Stimulated activated effector memory CD8-positive, alpha-beta T cell treated with anti-CD3 and anti-CD28 coated beads, Interleukin-12 subunit alpha, Interleukin-12 subunit beta, amount 100 ng/mL, for 72 hours (primary cell): ENCODE results near the gene LRRC73.
"Not testable (repeated sequence)": the region's sequence is repeated elsewhere in the genome, so short reads cannot be mapped to it uniquely, and the experiment has no call there.

ENCODE experiments used
- ATAC-seq: fragments of 150-1000 bp; cut with Tn5 transposase; 2 replicates; pipeline ENCODE4 v1.10.0; 2021
- DNase-seq, 2 donors: peaks; one replicate each; pipeline ENCODE4 v3.0.0; 2021 to 2022; ENCODE audit warnings: low spot score in 2 of 2
- H3K27ac Mint-ChIP-seq: one replicate; pipeline ENCODE4 v1.8.0; 2022; ENCODE audit warnings: mild to moderate bottlenecking, mixed read lengths
- H3K36me3 Mint-ChIP-seq: one replicate; pipeline ENCODE4 v1.8.0; 2022; ENCODE audit warnings: mild to moderate bottlenecking, mixed read lengths
- H3K4me1 Mint-ChIP-seq: one replicate; pipeline ENCODE4 v1.8.0; 2022; ENCODE audit warnings: mixed read lengths
- H3K4me3 Mint-ChIP-seq: one replicate; pipeline ENCODE4 v1.8.0; 2022; ENCODE audit warnings: mild to moderate bottlenecking, mixed read lengths
- H3K9me3 Mint-ChIP-seq: one replicate; pipeline ENCODE4 v1.8.0; 2022; ENCODE audit warnings: mixed read lengths

LRRC73 gene

DNA sequence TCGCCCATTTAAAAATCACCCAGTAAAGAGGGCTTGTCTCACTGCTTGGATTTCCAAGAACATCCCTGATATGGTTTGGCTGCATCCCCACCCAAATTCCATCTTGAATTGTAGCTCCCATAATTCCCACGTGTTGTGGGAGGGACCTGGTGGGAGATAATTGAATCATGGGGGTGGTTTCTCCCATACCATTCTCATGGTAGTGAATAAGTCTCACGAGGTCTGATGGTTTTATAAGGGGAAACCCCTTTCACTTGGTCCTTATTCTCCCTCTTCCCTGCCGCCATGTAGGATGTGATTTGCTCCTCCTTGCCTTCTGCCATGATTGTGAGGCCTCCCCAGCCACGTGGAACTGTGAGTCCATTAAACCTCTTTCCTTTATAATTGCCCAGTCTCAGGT is 42.9 kb downstream of the LRRC73 start:
- H3K36me3 Mint-ChIP-seq, H3K4me3 Mint-ChIP-seq, H3K27ac Mint-ChIP-seq, H3K9me3 Mint-ChIP-seq, ATAC-seq, H3K4me1 Mint-ChIP-seq, DNase-seq: not testable (repeated sequence)

DNA sequence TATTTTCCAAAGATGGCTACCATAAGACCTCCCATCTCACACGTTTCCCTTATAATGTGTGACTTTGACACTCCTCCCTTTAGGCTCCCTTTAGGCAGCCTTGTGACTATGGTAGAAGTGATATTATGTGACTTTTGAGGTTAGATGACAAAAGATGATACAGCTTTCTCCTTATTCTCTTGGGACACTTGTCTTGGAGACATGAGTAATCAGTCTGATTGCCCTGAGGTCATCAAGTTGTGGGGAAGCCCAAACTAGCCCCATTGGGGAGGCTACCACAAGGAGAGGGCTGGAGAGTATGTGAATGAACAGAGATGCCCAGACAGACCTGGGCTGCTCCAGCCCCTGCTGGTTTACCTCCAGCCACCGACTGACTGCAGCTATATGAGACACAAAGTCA is 44.2 kb downstream of the LRRC73 start:
- peak; percentile 60 for ATAC-seq
- no peak overlapping the region for H3K4me3 Mint-ChIP-seq

DNA sequence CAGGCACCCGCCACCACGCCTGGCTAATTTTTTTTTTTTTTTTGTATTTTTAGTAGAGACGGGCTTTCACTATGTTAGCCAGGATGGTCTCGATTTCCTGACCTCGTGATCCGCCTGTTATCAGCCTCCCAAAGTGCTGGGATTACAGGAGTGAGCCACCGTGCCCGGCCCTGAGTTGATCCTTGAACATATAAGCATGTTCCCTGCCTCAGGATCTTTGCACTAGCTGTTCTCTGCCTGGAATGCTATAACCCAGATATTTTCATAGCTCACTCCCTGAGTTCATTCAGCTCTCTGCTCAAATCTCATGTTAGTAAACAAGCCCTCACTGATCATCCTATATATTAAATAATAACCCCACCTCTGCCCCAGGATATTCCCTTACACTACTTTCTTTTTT is 45.8 kb downstream of the LRRC73 start:
- no peaks in the 10 kb centered on the region for H3K9me3 Mint-ChIP-seq

More for the DNA sequence above, 44.2 kb downstream of the LRRC73 start:
- H3K27ac Mint-ChIP-seq = no peak overlapping the region
- no peak for DNase-seq
- H3K36me3 Mint-ChIP-seq = no peaks in the 10 kb centered on the region
- no peaks in the 10 kb centered on the region for H3K9me3 Mint-ChIP-seq
- H3K4me1 Mint-ChIP-seq = no peaks in the 10 kb centered on the region

DNA sequence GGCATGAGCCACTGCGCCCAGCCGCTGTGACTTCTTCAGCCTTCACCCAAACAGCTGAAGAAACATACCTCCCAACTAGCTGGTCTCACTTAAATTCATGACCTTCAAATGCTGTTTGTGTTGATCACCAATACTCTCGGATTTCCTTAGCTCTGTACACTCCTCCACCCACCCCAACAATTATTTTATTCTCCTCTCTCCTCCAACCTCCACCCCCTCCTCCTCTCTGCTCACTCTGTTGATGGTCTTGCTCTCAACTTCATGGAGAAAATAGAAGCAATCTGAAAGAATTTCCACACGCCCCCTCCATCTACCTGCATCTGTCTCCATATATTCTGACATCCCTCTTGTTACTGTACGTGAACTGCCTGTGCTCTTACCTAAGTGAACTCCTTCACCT is 48.2 kb downstream of the LRRC73 start:
- no peak for DNase-seq
- Mint-ChIP-seq H3K9me3 (no peaks in the 10 kb centered on the region), H3K4me3 (no peak overlapping the region), H3K36me3 (no peaks in the 10 kb centered on the region), H3K4me1 (peaks cover 1% of the 10 kb centered on the region), H3K27ac (no peak overlapping the region)
- no peak for ATAC-seq

More for the DNA sequence above, 45.8 kb downstream of the LRRC73 start:
- Mint-ChIP-seq H3K27ac (no peak overlapping the region), H3K36me3 (no peaks in the 10 kb centered on the region), H3K4me1 (no peaks in the 10 kb centered on the region), H3K4me3 (no peak overlapping the region)
- DNase-seq = no peak
- no peak for ATAC-seq

DNA sequence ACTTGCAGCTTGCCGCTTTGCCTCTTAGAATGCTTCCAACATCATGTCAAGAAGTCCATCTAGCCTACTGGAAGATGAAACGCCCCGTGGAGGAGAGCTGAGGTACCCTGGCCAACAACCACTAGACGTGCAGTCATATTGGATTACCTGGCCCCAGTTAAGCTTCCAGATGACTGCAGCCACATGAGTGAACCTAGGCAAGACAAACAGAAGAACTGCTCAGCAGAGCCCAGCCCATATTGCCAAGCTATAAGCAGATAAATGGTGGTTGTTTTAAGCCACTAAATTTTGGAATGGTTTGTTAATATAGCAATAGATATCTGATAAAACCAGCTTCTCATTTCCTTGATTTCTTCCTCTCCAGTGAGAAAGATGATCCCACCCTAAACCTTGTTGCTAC is 50.1 kb downstream of the LRRC73 start:
- Mint-ChIP-seq H3K4me3 (no peak overlapping the region), H3K27ac (no peak overlapping the region), H3K4me1 (peaks cover 17% of the 10 kb centered on the region), H3K9me3 (no peaks in the 10 kb centered on the region), H3K36me3 (peaks cover 7% of the 10 kb centered on the region)
- ATAC-seq = no peak
- no peak for DNase-seq

DNA sequence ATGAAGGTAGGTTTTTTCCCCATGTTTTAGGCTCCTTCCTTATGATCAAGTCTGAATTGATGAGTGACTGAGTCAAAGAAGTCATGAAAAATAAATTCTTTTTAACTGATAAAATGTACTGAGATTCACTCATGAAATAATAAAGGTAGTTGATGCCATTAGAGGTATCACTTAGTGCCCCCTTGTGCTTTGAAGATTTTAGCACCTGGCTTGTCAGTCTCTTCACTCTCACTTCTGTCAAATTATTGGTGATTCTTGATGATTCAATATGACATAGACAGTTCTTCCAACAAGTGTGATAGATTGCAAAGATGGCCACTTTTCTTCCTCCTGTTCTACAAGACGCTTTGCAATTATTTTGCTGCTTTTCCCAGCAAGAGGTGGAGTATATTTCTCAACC is 50.6 kb downstream of the LRRC73 start:
- no peak for ATAC-seq
- Mint-ChIP-seq H3K27ac (no peak overlapping the region), H3K9me3 (no peaks in the 10 kb centered on the region), H3K4me3 (no peak overlapping the region), H3K4me1 (peaks cover 18% of the 10 kb centered on the region), H3K36me3 (peaks cover 7% of the 10 kb centered on the region)
- DNase-seq = no peak

DNA sequence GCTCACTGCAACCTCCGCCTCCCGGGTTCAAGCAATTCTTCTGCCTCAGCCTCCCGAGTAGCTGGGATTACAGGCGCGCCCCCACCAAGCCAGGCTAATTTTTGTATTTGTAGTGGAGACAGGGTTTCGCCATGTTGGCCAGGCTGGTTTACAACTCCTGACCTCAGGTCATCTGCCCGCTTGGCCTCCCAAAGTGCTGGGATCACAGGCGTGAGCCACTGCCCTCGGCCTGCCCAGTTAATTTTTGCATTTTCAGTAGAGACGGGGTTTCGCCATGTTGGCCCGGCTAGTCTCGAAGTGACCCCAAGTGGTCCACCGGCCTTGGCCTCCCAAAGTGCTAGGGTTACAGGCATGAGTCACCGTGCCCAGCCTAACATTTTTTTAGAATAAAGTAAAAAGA is 52.0 kb downstream of the LRRC73 start:
- not testable (repeated sequence) for H3K4me3 Mint-ChIP-seq, H3K9me3 Mint-ChIP-seq, ATAC-seq, H3K27ac Mint-ChIP-seq, DNase-seq
- peaks cover 18% of the 10 kb centered on the region for H3K36me3 Mint-ChIP-seq
- peaks cover 24% of the 10 kb centered on the region for H3K4me1 Mint-ChIP-seq

DNA sequence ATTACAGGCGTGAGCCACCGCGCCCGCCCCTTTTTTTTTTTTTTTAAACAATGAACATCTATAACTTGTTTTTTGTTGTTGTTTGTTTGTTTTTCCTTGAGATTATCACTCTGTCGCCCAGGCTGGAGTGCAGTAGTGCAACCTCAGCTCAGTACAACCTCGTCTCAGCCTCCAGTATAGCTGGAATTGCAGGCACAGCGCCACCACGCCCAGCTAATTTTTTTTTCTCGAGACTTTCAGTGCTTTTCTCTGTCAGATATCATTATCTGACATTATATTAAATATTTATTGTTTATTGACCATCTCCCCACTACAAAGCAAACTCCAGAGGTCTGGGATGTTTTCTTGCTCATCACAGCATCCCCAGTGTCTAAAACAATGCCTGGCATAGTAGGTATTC is 52.5 kb downstream of the LRRC73 start:
- Mint-ChIP-seq H3K4me1 (peaks cover 24% of the 10 kb centered on the region), H3K36me3 (peaks cover 18% of the 10 kb centered on the region), H3K27ac (no peak overlapping the region), H3K4me3 (no peak overlapping the region), H3K9me3 (no peaks in the 10 kb centered on the region)
- DNase-seq (no peak), ATAC-seq (no peak)
